Heart right ventricle (tissue), 16 donors: Measurements from ENCODE around the gene MAP3K5. TPM values are rescaled to one million over a fixed set of nuclear protein-coding genes. Genes with fewer than 3 reads are reported as not detected.

Experiments used
- ATAC-seq, 8 donors: fragments of 200-7000 bp; cut with Tn5 transposase; one replicate each; pipeline ENCODE4 v1.9.1; 2020; ENCODE audit warnings: mild to moderate bottlenecking in 8 of 8, moderate library complexity in 8 of 8, moderate number of reproducible peaks in 1 of 8
- DNase-seq, 2 donors: peaks; one replicate each; pipeline ENCODE4 v3.0.0-alpha.2; 2020
- H3K27ac ChIP-seq, 10 donors: fragments of 200-600 bp; sonication (generic) in 2 of 10; one replicate each; pipeline versions ENCODE4 v1.5.0 to v1.8.0; 2020 to 2022; ENCODE audit warnings: mild to moderate bottlenecking in 3 of 10
- H3K27me3 ChIP-seq, 7 donors: fragments of 200-600 bp; one replicate each; pipeline ENCODE4 v1.8.0; 2021 to 2022; ENCODE audit warnings: mild to moderate bottlenecking in 2 of 7
- H3K36me3 ChIP-seq, 9 donors: fragments of 200-600 bp; sonication (generic) in 1 of 9; one replicate each; pipeline versions ENCODE4 v1.5.0 to v1.8.0; 2020 to 2022; ENCODE audit warnings: mild to moderate bottlenecking in 2 of 9
- H3K4me1 ChIP-seq, 9 donors: fragments of 200-600 bp; sonication (generic) in 1 of 9; one replicate each; pipeline versions ENCODE4 v1.5.0 to v1.8.0; 2020 to 2022; ENCODE audit warnings: mild to moderate bottlenecking in 4 of 9
- H3K4me3 ChIP-seq, 10 donors: fragments of 200-600 bp; sonication (generic) in 2 of 10; one replicate each; pipeline versions ENCODE4 v1.5.0 to v1.8.0; 2020 to 2022; ENCODE audit warnings: mild to moderate bottlenecking in 7 of 10, moderate library complexity in 2 of 10
- H3K9me3 ChIP-seq, 11 donors: fragments of 200-600 bp in 10 of 11; sonication (generic) in 2 of 11; one replicate each; pipeline versions ENCODE4 v1.5.0 to v1.8.0; 2013 to 2022; ENCODE audit warnings: mild to moderate bottlenecking in 2 of 11, control low read depth in 1 of 11, moderate library complexity in 1 of 11
- CTCF ChIP-seq, 9 donors: fragments of 200-600 bp; sonication (generic) in 2 of 9; IDR thresholded peaks; one replicate each; pipeline versions ENCODE4 v1.5.0 to v1.8.0; 2021 to 2022; ENCODE audit warnings: antibody characterized with exemption in 9 of 9, mild to moderate bottlenecking in 5 of 9, moderate library complexity in 1 of 9
- WGBS, 2 donors: extraction: QIAGEN DNeasy Blood & Tissue Kit; methylation state at CpG; one replicate each; pipeline ENCODE4 v1.1.7; 2013; ENCODE audit warnings: inconsistent platforms in 1 of 2; 5-methylcytosine and 5-hydroxymethylcytosine counted together
- intact Hi-C, 10 donors: fragments of 100-400 bp; cut with DNase I; formaldehyde crosslinking; loops; one replicate each; pipeline versions ENCODE4 v1.11.1 to v1.14.2; 2022
- polyA plus RNA-seq, 2 donors: library from polyadenylated mRNA; stranded (reverse); fragments of 200-250 nt; gene quantifications; one replicate each; pipeline ENCODE4 v1.2.3, GENCODE V29; 2013
- total RNA-seq, 10 donors: library from RNA; stranded (reverse); fragmentation: NEBNext Ultra II Directional in 3 of 10; extraction: Animal tissue kit (Norgen Biotek cat#: 25700) in 3 of 10; gene quantifications; one replicate each; pipeline versions ENCODE4 v1.2.1 to v1.2.4, GENCODE V29; 2021 to 2023
- donor health status: Arrhythmogenic right ventricular cardiomyopathy.
- donor health status: ischemic (EF 13 %, LVEDD 7.1; RV severe dilation, severe dysfunction).
- donor health status: healthy with polysubstance abuse.
- donor health status: DM: no; HTN: yes; CAD: no.
- donor health status: DM: no; HTN: no; CAD: no.
- donor health status: ischemic (EF 25% LVEDD 6.9; RV normal size, moderate dysfunction).
- donor health status: ischemic (EF 25% LVEDD 5.7; RV mildly dilated, moderate dysfunction).
- donor health status: healthy.
- donor health status: DM: yes; HTN: yes; CAD: no.
- donor health status: Ischemic cardiomyopathy.
- donor health status: ischemic (EF 35%, LVEDD 5.7; RV mildly dilated, moderate dysfunction).
- donor health status: nonischemic (EF 11% LVEDD 7.7; RV severe dilation, severe dysfunction).
- donor health status: DM: yes; HTN: yes; CAD: no.
- donor health status: PGD.
- donor health status: ischemic (EF 29% LVEDD 5.4; RV normal size, mild dysfunction).
- donor health status: nonischemic (EF 23%, LVEDD 6.1; RV moderate dilation, normal function).

MAP3K5 gene
- total and polyA plus RNA-seq, 12 donors = 5.1 to 35.7 (median 27.8) TPM

- no peaks in the 10 kb centered on the region for H3K27me3 ChIP-seq
- H3K27ac ChIP-seq = peak overlapping the region; percentile 16 to 74 (median 50)
- WGBS, 2 donors = 68 to 79% methylated on average over 6 of the region's 6 CpGs
- TF ChIP-seq CTCF (IDR thresholded peaks at IDR 0.05) = no peak
- H3K9me3 ChIP-seq = no peaks in the 10 kb centered on the region
- H3K4me1 ChIP-seq = peaks cover 4 to 54% (median 35%) of the 10 kb centered on the region in 9 donors
- DNase-seq (no peak), ATAC-seq (peak in 6 of 8 donors; percentile 11 to 44 (median 30))
- H3K4me3 ChIP-seq = no peak overlapping the region
- intact Hi-C loops = loop anchor here in 1 of 10 donors (5.0 kb wide), 1 partner anchor 54 kb away; the partner anchor contains the start of gene MAP3K5
- no peaks in the 10 kb centered on the region for H3K36me3 ChIP-seq
These were observed 53.6 kb downstream of the MAP3K5 start for GRCh38 chr6:136738692-136739057.

- Histone ChIP-seq H3K4me1 (peaks cover 4 to 54% (median 35%) of the 10 kb centered on the region in 9 donors), H3K4me3 (peak overlapping the region in 3 of 10 donors; percentile 3 to 22 (median 6)), H3K27me3 (no peaks in the 10 kb centered on the region), H3K9me3 (no peaks in the 10 kb centered on the region), H3K36me3 (no peaks in the 10 kb centered on the region), H3K27ac (peak overlapping the region; percentile 16 to 74 (median 50))
- WGBS, 2 donors = 44 to 63% methylated on average over 9 of the region's 9 CpGs
- ATAC-seq = peak; percentile 55 to 90 (median 70)
- peak in 1 of 2 donors; percentile 47 for DNase-seq
- no peak for TF ChIP-seq CTCF (IDR thresholded peaks at IDR 0.05)
- intact Hi-C loops = loop anchor here in 1 of 10 donors (5.0 kb wide), 1 partner anchor 54 kb away; the partner anchor contains the start of gene MAP3K5
These were observed 54.2 kb downstream of the MAP3K5 start for GRCh38 chr6:136737871-136738691.

GRCh38 chr6:136737374-136737844, 54.9 kb downstream of the MAP3K5 start:
- intact Hi-C loops = loop anchor here in 1 of 10 donors (5.0 kb wide), 1 partner anchor 55 kb away; the partner anchor contains the start of gene MAP3K5
- Histone ChIP-seq H3K36me3 (no peaks in the 10 kb centered on the region), H3K4me3 (no peak overlapping the region), H3K4me1 (peaks cover 4 to 54% (median 35%) of the 10 kb centered on the region in 9 donors), H3K27ac (peak overlapping the region; percentile 16 to 74 (median 50)), H3K27me3 (no peaks in the 10 kb centered on the region), H3K9me3 (no peaks in the 10 kb centered on the region)
- WGBS, 2 donors = 72 to 76% methylated on average over 5 of the region's 5 CpGs
- TF ChIP-seq CTCF (IDR thresholded peaks at IDR 0.05) = no peak
- DNase-seq (no peak), ATAC-seq (peak in 2 of 8 donors; percentile 13 to 23)

GRCh38 chr6:136736281-136736960, 55.9 kb downstream of the MAP3K5 start:
- TF ChIP-seq CTCF (IDR thresholded peaks at IDR 0.05) = no peak
- 86% methylated on average over 5 of the region's 5 CpGs for WGBS, 2 donors
- H3K9me3 ChIP-seq = no peaks in the 10 kb centered on the region
- DNase-seq = no peak
- no peak overlapping the region for H3K4me3 ChIP-seq
- intact Hi-C loops = loop anchor here in 1 of 10 donors (5.0 kb wide), 1 partner anchor 56 kb away; the partner anchor contains the start of gene MAP3K5
- H3K27ac ChIP-seq = peak overlapping the region in 1 of 10 donors; percentile 18
- no peak for ATAC-seq
- H3K36me3 ChIP-seq = no peaks in the 10 kb centered on the region
- no peaks in the 10 kb centered on the region for H3K27me3 ChIP-seq
- peaks cover 4 to 53% (median 34%) of the 10 kb centered on the region in 9 donors for H3K4me1 ChIP-seq
